HCT116 (cell line): ENCODE measurements around the gene GPRC5C.

Source experiments
- TF ChIP-seq, protein P1 (sequence below), 3 experiments: fragments of 200-600 bp in 1 of 3; sonication (generic) in 1 of 3; IDR thresholded peaks in 2 of 3; conservative IDR thresholded peaks in 1 of 3; 2 replicates each; pipeline ENCODE4 v1.5.1; 2012 to 2017; ENCODE audit warnings: low read depth in 2 of 3, low read length in 2 of 3, antibody characterized with exemption in 1 of 3, borderline replicate concordance in 1 of 3, control low read depth in 1 of 3, mild to moderate bottlenecking in 1 of 3, mixed read lengths in 1 of 3, mixed run types in 1 of 3, moderate library complexity in 1 of 3; ENCODE audit not compliant: insufficient read depth in 1 of 3
- TF ChIP-seq, protein P2 (sequence below): IDR thresholded peaks from 2 replicates; pipeline ENCODE4 v1.6.1; 2011; ENCODE audit warnings: mild to moderate bottlenecking, low read length, moderate library complexity; ENCODE audit not compliant: insufficient replicate concordance; ENCODE audit errors: extremely low read depth

DNA sequence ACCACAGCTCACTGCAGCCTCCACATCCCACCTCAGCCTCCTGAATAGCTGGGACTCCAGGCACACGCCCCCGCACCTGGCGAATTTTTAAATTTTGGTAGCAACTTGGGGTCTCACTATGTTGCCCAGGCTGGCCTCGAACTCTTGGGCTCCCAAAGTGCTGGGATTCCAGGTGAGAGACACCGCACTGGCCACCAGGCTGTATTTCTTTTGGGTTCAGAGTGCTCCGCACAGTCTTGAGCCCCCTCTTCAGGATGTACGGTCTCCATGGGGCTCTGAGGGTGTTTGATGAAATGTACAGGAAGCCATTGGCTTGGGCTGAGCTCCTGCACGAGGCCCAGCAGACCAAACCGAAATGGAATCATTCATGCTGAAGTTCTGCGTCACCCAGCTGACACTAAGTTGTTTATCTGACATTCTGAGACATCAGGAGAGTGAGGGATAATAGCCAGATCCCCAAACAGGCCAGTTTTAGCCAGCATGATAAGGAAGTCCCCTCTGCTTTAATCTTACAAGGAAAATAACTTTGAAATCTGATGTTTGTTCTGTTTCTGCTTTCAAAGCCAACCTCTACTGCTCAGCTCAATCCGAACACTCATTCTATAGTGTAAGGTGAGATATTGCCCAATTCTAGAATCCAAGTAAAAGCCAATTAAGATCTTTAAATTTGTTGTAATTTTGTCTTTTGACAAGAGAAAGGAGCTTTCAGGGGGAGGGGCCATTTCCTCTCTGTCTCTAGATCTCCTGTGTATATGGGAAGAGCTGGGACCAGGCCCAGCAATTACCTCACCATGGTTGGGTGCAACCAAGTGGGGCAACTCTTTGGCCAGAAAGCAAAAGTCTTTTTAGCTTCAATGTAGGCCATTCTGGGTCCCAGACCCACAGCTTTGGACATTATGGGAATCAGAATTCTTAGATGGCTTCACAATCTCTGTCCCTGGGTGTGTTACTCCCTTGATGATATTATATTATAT is 40.9 kb upstream of the GPRC5C start:
- TF ChIP-seq, protein P1, sequence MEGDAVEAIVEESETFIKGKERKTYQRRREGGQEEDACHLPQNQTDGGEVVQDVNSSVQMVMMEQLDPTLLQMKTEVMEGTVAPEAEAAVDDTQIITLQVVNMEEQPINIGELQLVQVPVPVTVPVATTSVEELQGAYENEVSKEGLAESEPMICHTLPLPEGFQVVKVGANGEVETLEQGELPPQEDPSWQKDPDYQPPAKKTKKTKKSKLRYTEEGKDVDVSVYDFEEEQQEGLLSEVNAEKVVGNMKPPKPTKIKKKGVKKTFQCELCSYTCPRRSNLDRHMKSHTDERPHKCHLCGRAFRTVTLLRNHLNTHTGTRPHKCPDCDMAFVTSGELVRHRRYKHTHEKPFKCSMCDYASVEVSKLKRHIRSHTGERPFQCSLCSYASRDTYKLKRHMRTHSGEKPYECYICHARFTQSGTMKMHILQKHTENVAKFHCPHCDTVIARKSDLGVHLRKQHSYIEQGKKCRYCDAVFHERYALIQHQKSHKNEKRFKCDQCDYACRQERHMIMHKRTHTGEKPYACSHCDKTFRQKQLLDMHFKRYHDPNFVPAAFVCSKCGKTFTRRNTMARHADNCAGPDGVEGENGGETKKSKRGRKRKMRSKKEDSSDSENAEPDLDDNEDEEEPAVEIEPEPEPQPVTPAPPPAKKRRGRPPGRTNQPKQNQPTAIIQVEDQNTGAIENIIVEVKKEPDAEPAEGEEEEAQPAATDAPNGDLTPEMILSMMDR (IDR thresholded peaks at IDR 0.05 in 2 of 3, conservative IDR thresholded peaks at IDR 0.05 in 1 of 3; ENCODE audit: borderline replicate concordance in 1 of 3, insufficient read depth in 1 of 3, low read depth in 2 of 3, low read length in 2 of 3) = no peak
- TF ChIP-seq, protein P2, sequence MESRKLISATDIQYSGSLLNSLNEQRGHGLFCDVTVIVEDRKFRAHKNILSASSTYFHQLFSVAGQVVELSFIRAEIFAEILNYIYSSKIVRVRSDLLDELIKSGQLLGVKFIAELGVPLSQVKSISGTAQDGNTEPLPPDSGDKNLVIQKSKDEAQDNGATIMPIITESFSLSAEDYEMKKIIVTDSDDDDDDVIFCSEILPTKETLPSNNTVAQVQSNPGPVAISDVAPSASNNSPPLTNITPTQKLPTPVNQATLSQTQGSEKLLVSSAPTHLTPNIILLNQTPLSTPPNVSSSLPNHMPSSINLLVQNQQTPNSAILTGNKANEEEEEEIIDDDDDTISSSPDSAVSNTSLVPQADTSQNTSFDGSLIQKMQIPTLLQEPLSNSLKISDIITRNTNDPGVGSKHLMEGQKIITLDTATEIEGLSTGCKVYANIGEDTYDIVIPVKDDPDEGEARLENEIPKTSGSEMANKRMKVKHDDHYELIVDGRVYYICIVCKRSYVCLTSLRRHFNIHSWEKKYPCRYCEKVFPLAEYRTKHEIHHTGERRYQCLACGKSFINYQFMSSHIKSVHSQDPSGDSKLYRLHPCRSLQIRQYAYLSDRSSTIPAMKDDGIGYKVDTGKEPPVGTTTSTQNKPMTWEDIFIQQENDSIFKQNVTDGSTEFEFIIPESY = no peak
